Neuronal stem cell (in vitro differentiated cells): ENCODE results near the gene TPRN.
A peak's percentile ranks its signal among the peaks of the same experiment; 100 is the strongest.

ENCODE experiments used
- DNase-seq: peaks from one replicate; pipeline ENCODE4 v3.0.0-alpha.2; 2013; ENCODE audit warnings: low spot score
- H2AFZ ChIP-seq: one replicate; pipeline ENCODE4 v1.6.1; 2013; ENCODE audit warnings: mild to moderate bottlenecking, low read length, inconsistent platforms
- H2AK5ac ChIP-seq: 2 replicates; pipeline ENCODE4 v1.6.1; 2013; ENCODE audit warnings: low read depth, mild to moderate bottlenecking, inconsistent platforms, low read length, moderate library complexity, mixed read lengths
- H2BK120ac ChIP-seq: 2 replicates; pipeline ENCODE4 v1.6.1; 2013; ENCODE audit warnings: low read depth, mild to moderate bottlenecking, inconsistent platforms, low read length, moderate library complexity, mixed read lengths
- H2BK12ac ChIP-seq: one replicate; pipeline ENCODE4 v1.6.1; 2013; ENCODE audit warnings: low read length, inconsistent platforms
- H2BK15ac ChIP-seq: 2 replicates; pipeline ENCODE4 v1.6.1; 2013; ENCODE audit warnings: mild to moderate bottlenecking, low read length, inconsistent platforms, mixed read lengths
- H2BK5ac ChIP-seq: one replicate; pipeline ENCODE4 v1.6.1; 2013; ENCODE audit warnings: inconsistent platforms, mild to moderate bottlenecking, low read length, moderate library complexity
- H3K14ac ChIP-seq: one replicate; pipeline ENCODE4 v1.6.1; 2013; ENCODE audit warnings: low read length, inconsistent platforms
- H3K18ac ChIP-seq: 2 replicates; pipeline ENCODE4 v1.6.1; 2013; ENCODE audit warnings: low read length, inconsistent platforms
- H3K23ac ChIP-seq: 2 replicates; pipeline ENCODE4 v1.6.1; 2013; ENCODE audit warnings: low read depth, mild to moderate bottlenecking, mixed read lengths, low read length, inconsistent platforms; ENCODE audit not compliant: poor library complexity
- H3K27ac ChIP-seq: replicated peaks from 3 replicates; pipeline ENCODE4 v1.5.1; 2013; ENCODE audit warnings: low read length, inconsistent platforms
- H3K27me3 ChIP-seq, 3 experiments: 2 replicates each; pipeline ENCODE4 v1.6.1; 2013; ENCODE audit warnings: low read length in 3 of 3, mild to moderate bottlenecking in 2 of 3, inconsistent platforms in 1 of 3, low read depth in 1 of 3, mixed read lengths in 1 of 3, moderate library complexity in 1 of 3; ENCODE audit not compliant: control insufficient read depth in 3 of 3, insufficient read depth in 3 of 3
- H3K36me3 ChIP-seq, 2 donors: replicated peaks in 1 of 2; 2 replicates each; pipeline ENCODE4 v1.6.1; 2013; ENCODE audit warnings: low read length in 2 of 2; ENCODE audit not compliant: control insufficient read depth in 2 of 2, insufficient read depth in 2 of 2
- H3K4ac ChIP-seq: 2 replicates; pipeline ENCODE4 v1.6.1; 2013; ENCODE audit warnings: inconsistent platforms, mild to moderate bottlenecking, low read length, moderate library complexity
- H3K4me1 ChIP-seq, 2 donors: 1 replicate in 1 of 2; 2 replicates in 1 of 2; pipeline ENCODE4 v1.6.1; 2013; ENCODE audit warnings: low read length in 2 of 2, low read depth in 1 of 2; ENCODE audit not compliant: control insufficient read depth in 2 of 2, insufficient read depth in 1 of 2
- H3K4me2 ChIP-seq: one replicate; pipeline ENCODE4 v1.6.1; 2013; ENCODE audit warnings: mild to moderate bottlenecking, low read length, inconsistent platforms; ENCODE audit not compliant: insufficient read depth, poor library complexity, severe bottlenecking
- H3K4me3 ChIP-seq, 2 donors: 2 replicates each; pipeline ENCODE4 v1.5.1; 2013; ENCODE audit warnings: low read length in 2 of 2, mild to moderate bottlenecking in 2 of 2, inconsistent platforms in 1 of 2, moderate library complexity in 1 of 2
- H3K79me1 ChIP-seq: one replicate; pipeline ENCODE4 v1.6.1; 2013; ENCODE audit warnings: low read depth, mild to moderate bottlenecking, inconsistent platforms, low read length, moderate library complexity
- H3K9ac ChIP-seq: one replicate; pipeline ENCODE4 v1.6.1; 2013; ENCODE audit warnings: mild to moderate bottlenecking, low read depth, low read length, inconsistent platforms; ENCODE audit not compliant: poor library complexity
- H3K9me3 ChIP-seq, 2 donors: replicated peaks in 1 of 2; 2 replicates each; pipeline versions ENCODE3 to v1.6.1; 2013; ENCODE audit warnings: low read length in 2 of 2, mild to moderate bottlenecking in 2 of 2, inconsistent platforms in 1 of 2, low read depth in 1 of 2, mixed read lengths in 1 of 2, moderate library complexity in 1 of 2; ENCODE audit not compliant: control insufficient read depth in 2 of 2, insufficient read depth in 1 of 2
- H4K8ac ChIP-seq: one replicate; pipeline ENCODE4 v1.6.1; 2013; ENCODE audit warnings: low read depth, mild to moderate bottlenecking, inconsistent platforms, low read length, moderate library complexity
- H4K91ac ChIP-seq: one replicate; pipeline ENCODE4 v1.6.1; 2013; ENCODE audit warnings: low read length, low read depth, mild to moderate bottlenecking, inconsistent platforms; ENCODE audit not compliant: poor library complexity
- WGBS, 2 donors: extraction: QIAGEN DNeasy Blood & Tissue Kit; methylation state at CpG; one replicate each; pipeline ENCODE4 v1.1.7; 2013; ENCODE audit warnings: missing lambda C conversion rate in 2 of 2, mixed read lengths in 1 of 2; ENCODE audit not compliant: insufficient read length in 2 of 2, insufficient replicate concordance in 1 of 2; ENCODE audit errors: extremely low coverage in 2 of 2; 5-methylcytosine and 5-hydroxymethylcytosine counted together

The TPRN gene

GRCh38 chr9:137221095-137221505 is 20.6 kb upstream of the TPRN start:
- no peak overlapping the region for H2BK5ac ChIP-seq
- no peak overlapping the region for H3K23ac ChIP-seq
- no peak overlapping the region for H4K91ac ChIP-seq
- H2AK5ac ChIP-seq = peak overlapping the region; percentile 56
- H3K9ac ChIP-seq = no peak overlapping the region
- H3K4me2 ChIP-seq = peak overlapping the region; percentile 89
- H3K14ac ChIP-seq = no peak overlapping the region
- no peak overlapping the region for H3K18ac ChIP-seq
- peak overlapping the region; percentile 49 for H2BK15ac ChIP-seq
- H3K27me3 ChIP-seq = peaks cover 0 to 10% (median 3%) of the 10 kb centered on the region in 3 experiments
- no peaks in the 10 kb centered on the region for H3K9me3 ChIP-seq
- peaks cover 11 to 18% of the 10 kb centered on the region in 2 donors for H3K4me1 ChIP-seq
- WGBS, 2 donors = no CpG with 5 or more reads among the region's 14 CpGs
- H3K4ac ChIP-seq = no peak overlapping the region
- no peak overlapping the region for H4K8ac ChIP-seq
- H3K79me1 ChIP-seq = peaks cover 13% of the 10 kb centered on the region
- DNase-seq = no peak
- H3K4me3 ChIP-seq = no peak overlapping the region
- no peak overlapping the region for H2BK120ac ChIP-seq
- peaks cover under 1 to 3% of the 10 kb centered on the region in 2 donors for H3K36me3 ChIP-seq
- no peak overlapping the region for H2BK12ac ChIP-seq
- no peak overlapping the region for H2AFZ ChIP-seq
- no peak overlapping the region for H3K27ac ChIP-seq

DNA sequence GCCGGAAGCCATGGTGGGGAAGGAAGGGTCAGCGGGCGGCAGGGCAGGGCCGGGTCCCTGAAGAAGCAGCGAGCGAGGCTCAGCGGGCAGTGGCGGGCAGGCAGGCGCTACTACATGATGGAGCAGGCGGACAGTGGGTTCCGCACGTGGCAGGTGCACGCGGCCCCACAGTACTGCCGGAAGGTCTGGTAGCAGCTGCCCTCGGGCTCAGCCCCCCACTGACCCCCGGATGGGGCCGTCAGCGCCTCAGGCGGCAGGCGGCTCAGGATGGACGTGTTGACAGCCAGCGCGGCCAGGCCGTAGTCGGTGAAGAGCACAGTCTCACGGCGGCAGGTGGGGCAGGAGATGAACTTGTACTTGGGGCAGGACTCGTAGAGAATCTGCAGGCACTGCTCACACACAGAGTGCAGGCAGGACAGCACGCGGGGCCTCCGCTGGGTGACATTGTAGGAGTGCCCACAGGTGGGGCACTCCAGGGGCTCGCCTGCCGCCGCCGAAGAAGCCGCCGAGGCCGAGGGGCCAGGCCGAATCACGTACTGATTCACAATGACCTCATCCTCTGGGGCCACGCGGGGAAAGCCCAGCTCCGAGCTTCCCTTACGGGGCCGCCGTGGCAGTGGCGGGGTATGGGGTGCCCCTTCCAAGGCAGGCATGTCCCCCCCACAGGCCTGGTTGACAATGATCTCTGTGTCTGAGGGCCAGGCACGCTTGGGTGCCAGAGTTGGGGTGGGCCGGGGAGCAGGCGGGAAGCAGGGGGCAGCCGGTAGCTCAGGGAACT is 20.0 kb upstream of the TPRN start:
- WGBS, 2 donors = no CpG with 5 or more reads among the region's 52 CpGs
- Histone ChIP-seq H3K23ac (peak overlapping the region; percentile 89), H3K79me1 (peaks cover 13% of the 10 kb centered on the region), H4K8ac (no peak overlapping the region), H2BK12ac (no peak overlapping the region), H3K36me3 (peaks cover 2 to 9% of the 10 kb centered on the region in 2 donors), H3K18ac (peak overlapping the region; percentile 48), H3K14ac (no peak overlapping the region), H3K9ac (no peak overlapping the region), H3K4ac (no peak overlapping the region), H3K27me3 (peaks cover 0 to 10% (median 3%) of the 10 kb centered on the region in 3 experiments), H4K91ac (no peak overlapping the region), H3K27ac (no peak overlapping the region), H3K4me3 (no peak overlapping the region), H2AFZ (no peak overlapping the region), H2AK5ac (peak overlapping the region; percentile 75), H3K4me1 (peaks cover 11 to 15% of the 10 kb centered on the region in 2 donors), H3K9me3 (no peaks in the 10 kb centered on the region), H2BK15ac (peak overlapping the region; percentile 85), H2BK5ac (no peak overlapping the region), H3K4me2 (no peak overlapping the region), H2BK120ac (no peak overlapping the region)
- no peak for DNase-seq

DNA sequence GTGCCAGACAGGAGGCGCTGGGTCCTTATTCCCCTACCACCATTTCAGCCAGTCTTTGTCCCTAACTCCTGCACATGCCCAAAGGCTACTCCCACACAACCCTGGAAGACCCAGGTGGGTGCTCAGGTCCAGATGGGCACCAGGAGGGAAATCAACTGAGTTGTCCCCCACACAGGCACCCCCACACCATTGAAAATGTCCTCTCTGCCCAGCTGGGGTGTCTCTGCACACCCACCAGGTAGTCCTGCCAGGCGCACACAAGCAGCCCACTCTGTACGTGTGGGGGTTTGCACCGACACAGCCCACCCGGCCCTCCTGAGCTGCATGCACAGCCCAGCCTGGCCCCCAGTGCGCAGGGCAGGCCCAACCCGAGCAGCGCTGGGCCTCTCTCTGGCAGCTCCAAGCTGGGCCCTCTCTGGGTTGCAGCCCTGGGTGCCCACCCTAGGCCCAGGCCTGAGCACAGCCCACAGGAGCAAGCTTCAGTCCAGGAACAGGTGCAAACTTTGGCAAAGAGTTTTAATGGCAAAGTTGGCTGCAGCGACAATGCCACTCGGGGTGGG is 19.3 kb upstream of the TPRN start:
- H3K18ac ChIP-seq = no peak overlapping the region
- no peak overlapping the region for H4K8ac ChIP-seq
- H4K91ac ChIP-seq = no peak overlapping the region
- H2BK12ac ChIP-seq = no peak overlapping the region
- no peak overlapping the region for H3K4me2 ChIP-seq
- H3K36me3 ChIP-seq = peaks cover 5 to 16% of the 10 kb centered on the region in 2 donors
- H2BK120ac ChIP-seq = no peak overlapping the region
- no peak overlapping the region for H2AK5ac ChIP-seq
- H3K9me3 ChIP-seq = no peaks in the 10 kb centered on the region
- H3K14ac ChIP-seq = no peak overlapping the region
- no peak overlapping the region for H3K4me3 ChIP-seq
- no peak overlapping the region for H3K4ac ChIP-seq
- no peak overlapping the region for H2BK5ac ChIP-seq
- no peak overlapping the region for H2BK15ac ChIP-seq
- peaks cover 11 to 15% of the 10 kb centered on the region in 2 donors for H3K4me1 ChIP-seq
- peak overlapping the region; percentile 89 for H3K23ac ChIP-seq
- no peak for DNase-seq
- peaks cover 13% of the 10 kb centered on the region for H3K79me1 ChIP-seq
- no CpG with 5 or more reads among the region's 10 CpGs for WGBS, 2 donors
- H3K27ac ChIP-seq = no peak overlapping the region
- peak overlapping the region; percentile 60 for H3K9ac ChIP-seq
- no peak overlapping the region for H2AFZ ChIP-seq
- peaks cover 0 to 10% (median 3%) of the 10 kb centered on the region in 3 experiments for H3K27me3 ChIP-seq

- Histone ChIP-seq H3K23ac (peak overlapping the region; percentile 80), H3K4me3 (no peak overlapping the region), H2AK5ac (no peak overlapping the region), H2BK12ac (no peak overlapping the region), H4K91ac (no peak overlapping the region), H2BK120ac (no peak overlapping the region), H3K9me3 (no peaks in the 10 kb centered on the region), H3K4me2 (no peak overlapping the region), H3K18ac (peak overlapping the region; percentile 11), H3K27ac (no peak overlapping the region), H3K4me1 (peaks cover 9 to 15% of the 10 kb centered on the region in 2 donors), H3K79me1 (peaks cover 15% of the 10 kb centered on the region), H3K14ac (no peak overlapping the region), H3K27me3 (peaks cover 0 to 10% (median 3%) of the 10 kb centered on the region in 3 experiments), H4K8ac (peak overlapping the region; percentile 65), H3K9ac (peak overlapping the region; percentile 60), H3K4ac (no peak overlapping the region), H2AFZ (no peak overlapping the region), H3K36me3 (peaks cover 9 to 26% of the 10 kb centered on the region in 2 donors), H2BK5ac (no peak overlapping the region), H2BK15ac (no peak overlapping the region)
- DNase-seq = no peak
- WGBS, 2 donors = no CpG with 5 or more reads among the region's 12 CpGs
Observed at GRCh38 chr9:137218754-137219271, 18.3 kb upstream of the TPRN start.
